KMS-11 (cell line): ENCODE data around the gene FOXP4.

Experiments
- H2AFZ ChIP-seq: fragments of 200-600 bp; sonication (generic); 2 replicates; pipeline ENCODE4 v1.6.1; 2016; ENCODE audit warnings: antibody characterized with exemption, mixed run types, low read depth
- H3K27ac ChIP-seq: fragments of 200-600 bp; sonication (generic); 2 replicates; pipeline ENCODE4 v1.6.1; 2016; ENCODE audit warnings: mild to moderate bottlenecking, mixed run types
- H3K27me3 ChIP-seq: fragments of 200-600 bp; sonication (generic); 2 replicates; pipeline ENCODE4 v1.6.1; 2017; ENCODE audit warnings: mild to moderate bottlenecking, low read depth, mixed run types, moderate library complexity; ENCODE audit not compliant: insufficient read depth
- H3K36me3 ChIP-seq: fragments of 200-600 bp; sonication (generic); 2 replicates; pipeline ENCODE4 v1.6.1; 2017; ENCODE audit warnings: mild to moderate bottlenecking, mixed run types; ENCODE audit not compliant: insufficient read depth
- H3K4me1 ChIP-seq: fragments of 200-600 bp; sonication (generic); 2 replicates; pipeline ENCODE4 v1.6.1; 2016; ENCODE audit warnings: mild to moderate bottlenecking, low read depth, mixed run types; ENCODE audit not compliant: poor library complexity, severe bottlenecking
- H3K4me2 ChIP-seq: fragments of 200-600 bp; sonication (generic); 2 replicates; pipeline ENCODE4 v1.7.0; 2016; ENCODE audit warnings: mild to moderate bottlenecking, mixed run types
- H3K4me3 ChIP-seq: fragments of 200-600 bp; sonication (generic); IDR thresholded peaks from 2 replicates; pipeline ENCODE4 v1.6.1; 2017; ENCODE audit warnings: low read depth, low read length, mixed read lengths; ENCODE audit not compliant: insufficient read depth
- H3K79me2 ChIP-seq: fragments of 200-600 bp; sonication (generic); 2 replicates; pipeline ENCODE4 v1.6.1; 2016; ENCODE audit warnings: low read depth, mixed run types; ENCODE audit not compliant: insufficient read depth
- H3K9ac ChIP-seq: fragments of 200-600 bp; sonication (generic); 2 replicates; pipeline ENCODE4 v1.6.1; 2016; ENCODE audit warnings: mild to moderate bottlenecking, mixed run types
- H4K20me1 ChIP-seq: fragments of 200-600 bp; sonication (generic); 2 replicates; pipeline ENCODE4 v1.6.1; 2016; ENCODE audit warnings: mild to moderate bottlenecking, mixed run types; ENCODE audit not compliant: insufficient read depth
- TF ChIP-seq, protein P1 (sequence below): fragments of 200-600 bp; sonication (generic); conservative IDR thresholded peaks from 2 replicates; pipeline ENCODE4 v1.6.1; 2017; ENCODE audit warnings: low read depth, mild to moderate bottlenecking, antibody characterized with exemption, low read length, moderate library complexity, mixed read lengths

Gene FOXP4

DNA sequence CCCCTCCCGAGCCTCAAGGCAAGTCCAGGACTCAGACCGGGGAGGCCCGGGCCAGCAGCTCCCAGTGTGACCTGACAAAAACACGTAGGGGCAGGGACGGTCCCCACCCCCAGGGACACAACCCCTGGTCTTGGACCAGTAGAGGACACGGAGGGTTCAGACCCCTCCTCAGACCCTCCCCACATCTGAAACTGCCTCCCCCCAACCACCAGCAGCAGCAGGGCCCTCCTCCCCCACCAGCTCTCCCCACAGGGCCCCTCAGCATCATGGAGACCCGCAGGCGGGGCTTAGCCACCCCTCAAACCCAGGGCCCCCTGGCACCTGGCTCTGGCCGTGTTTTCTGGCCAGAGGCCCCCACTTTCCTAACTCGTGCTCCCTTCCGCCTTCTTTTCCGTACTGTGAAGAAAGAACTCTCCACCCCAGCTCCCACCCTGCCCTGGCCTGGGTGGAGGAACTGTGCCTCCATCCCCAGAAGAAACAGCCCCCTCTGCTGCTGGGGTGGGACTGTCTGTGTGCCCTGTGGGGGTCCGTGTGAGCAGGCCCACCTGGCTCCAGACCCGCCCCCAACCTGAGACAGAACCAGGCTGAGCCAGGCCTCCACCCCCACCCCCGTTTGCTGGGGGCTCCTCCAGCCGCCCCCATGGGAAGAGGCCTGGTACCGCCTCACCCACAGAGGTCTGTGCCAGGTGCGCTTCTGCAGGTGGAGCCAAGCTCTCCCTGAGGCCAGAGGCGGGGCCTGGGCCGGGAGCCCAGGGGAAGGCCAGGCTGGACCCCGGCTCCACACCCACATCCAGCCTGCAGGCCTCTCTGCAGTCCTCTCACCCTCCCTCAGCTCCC lies 53.1 kb downstream of the FOXP4 start:
- Histone ChIP-seq H3K79me2 (no peaks in the 10 kb centered on the region), H3K4me3 (no peak overlapping the region), H4K20me1 (no peaks in the 10 kb centered on the region), H3K9ac (no peak overlapping the region), H3K4me1 (peaks cover 4% of the 10 kb centered on the region), H3K4me2 (no peak overlapping the region), H2AFZ (no peak overlapping the region), H3K27ac (no peak overlapping the region), H3K27me3 (no peaks in the 10 kb centered on the region), H3K36me3 (no peaks in the 10 kb centered on the region)
- TF ChIP-seq, protein P1, sequence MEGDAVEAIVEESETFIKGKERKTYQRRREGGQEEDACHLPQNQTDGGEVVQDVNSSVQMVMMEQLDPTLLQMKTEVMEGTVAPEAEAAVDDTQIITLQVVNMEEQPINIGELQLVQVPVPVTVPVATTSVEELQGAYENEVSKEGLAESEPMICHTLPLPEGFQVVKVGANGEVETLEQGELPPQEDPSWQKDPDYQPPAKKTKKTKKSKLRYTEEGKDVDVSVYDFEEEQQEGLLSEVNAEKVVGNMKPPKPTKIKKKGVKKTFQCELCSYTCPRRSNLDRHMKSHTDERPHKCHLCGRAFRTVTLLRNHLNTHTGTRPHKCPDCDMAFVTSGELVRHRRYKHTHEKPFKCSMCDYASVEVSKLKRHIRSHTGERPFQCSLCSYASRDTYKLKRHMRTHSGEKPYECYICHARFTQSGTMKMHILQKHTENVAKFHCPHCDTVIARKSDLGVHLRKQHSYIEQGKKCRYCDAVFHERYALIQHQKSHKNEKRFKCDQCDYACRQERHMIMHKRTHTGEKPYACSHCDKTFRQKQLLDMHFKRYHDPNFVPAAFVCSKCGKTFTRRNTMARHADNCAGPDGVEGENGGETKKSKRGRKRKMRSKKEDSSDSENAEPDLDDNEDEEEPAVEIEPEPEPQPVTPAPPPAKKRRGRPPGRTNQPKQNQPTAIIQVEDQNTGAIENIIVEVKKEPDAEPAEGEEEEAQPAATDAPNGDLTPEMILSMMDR, result no peak

DNA sequence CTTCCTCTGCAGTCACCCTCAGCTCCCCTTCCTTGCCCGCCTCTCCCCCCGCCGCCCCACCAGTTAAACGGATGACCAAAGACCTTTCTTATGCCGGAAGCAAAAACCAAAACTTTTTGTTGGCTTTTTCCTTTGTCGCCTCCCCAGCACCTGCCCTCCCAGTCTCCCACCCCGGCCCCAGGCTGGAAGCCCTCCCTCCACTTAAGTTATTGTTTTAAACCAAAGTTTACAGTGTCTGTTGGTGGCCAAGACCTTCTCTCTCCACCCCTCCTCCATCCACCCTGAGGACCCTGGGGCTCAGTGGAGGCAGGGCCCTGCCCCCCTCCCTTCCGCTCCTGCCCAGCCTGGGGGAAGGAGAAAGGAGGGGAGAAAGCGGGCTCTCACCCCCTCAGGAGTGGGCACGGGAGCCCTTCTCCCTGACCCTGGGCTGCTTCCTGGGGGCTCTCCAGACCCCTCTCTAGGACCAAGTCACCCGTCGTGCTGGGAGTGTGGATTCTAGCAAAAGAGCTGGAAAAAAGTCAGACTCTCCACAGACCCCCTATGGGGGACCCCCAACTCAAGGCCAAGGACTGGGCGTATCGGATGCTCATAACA lies 53.8 kb downstream of the FOXP4 start:
- H3K4me2 ChIP-seq, result no peak overlapping the region
- H2AFZ ChIP-seq, result no peak overlapping the region
- no peaks in the 10 kb centered on the region for H4K20me1 ChIP-seq
- TF ChIP-seq, protein P1, result no peak
- no peak overlapping the region for H3K27ac ChIP-seq
- no peaks in the 10 kb centered on the region for H3K36me3 ChIP-seq
- H3K27me3 ChIP-seq, result no peaks in the 10 kb centered on the region
- no peak overlapping the region for H3K9ac ChIP-seq
- H3K4me3 ChIP-seq, result no peak overlapping the region
- no peaks in the 10 kb centered on the region for H3K79me2 ChIP-seq
- peaks cover 4% of the 10 kb centered on the region for H3K4me1 ChIP-seq

DNA sequence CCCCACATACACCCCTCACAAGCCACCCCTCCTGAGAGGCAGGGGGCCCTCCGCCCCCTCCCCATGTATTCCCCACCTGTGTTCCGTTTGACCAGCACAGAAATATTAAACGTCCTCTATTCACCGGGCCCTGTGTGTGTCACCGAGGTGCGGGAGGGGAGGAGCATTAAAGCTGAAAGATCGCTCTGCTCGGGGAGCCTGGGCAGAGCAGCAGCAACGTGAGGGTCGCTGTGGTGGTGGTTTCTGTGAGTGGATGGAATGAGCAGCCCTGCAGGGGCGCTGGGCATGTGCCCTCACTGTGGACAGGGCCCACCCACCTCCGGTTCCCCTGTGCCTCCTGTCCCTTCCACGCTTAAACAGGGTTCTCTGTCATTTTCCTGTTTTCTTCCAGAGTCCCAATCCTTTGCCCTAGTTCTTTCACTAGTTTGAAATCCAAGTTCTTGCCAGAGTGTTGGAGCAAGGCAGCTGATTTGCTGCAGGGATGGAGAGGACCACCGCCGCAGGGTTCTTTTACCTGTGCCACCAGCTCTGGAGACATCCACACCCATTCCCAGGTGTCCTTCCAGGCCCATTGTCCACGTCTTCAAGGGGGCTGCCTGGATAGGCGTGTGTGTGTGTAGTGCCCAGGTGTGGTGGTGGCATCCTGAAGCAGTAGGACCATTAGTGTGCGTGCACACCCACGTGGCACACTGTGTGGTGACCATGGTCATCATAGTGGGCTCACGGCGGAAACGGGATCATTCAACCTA lies 54.5 kb downstream of the FOXP4 start:
- Histone ChIP-seq H3K79me2 (no peaks in the 10 kb centered on the region), H3K9ac (no peak overlapping the region), H3K27ac (no peak overlapping the region), H3K4me3 (no peak overlapping the region), H2AFZ (no peak overlapping the region), H4K20me1 (no peaks in the 10 kb centered on the region), H3K27me3 (no peaks in the 10 kb centered on the region), H3K4me1 (peaks cover 4% of the 10 kb centered on the region), H3K4me2 (no peak overlapping the region), H3K36me3 (no peaks in the 10 kb centered on the region)
- TF ChIP-seq, protein P1, result no peak

DNA sequence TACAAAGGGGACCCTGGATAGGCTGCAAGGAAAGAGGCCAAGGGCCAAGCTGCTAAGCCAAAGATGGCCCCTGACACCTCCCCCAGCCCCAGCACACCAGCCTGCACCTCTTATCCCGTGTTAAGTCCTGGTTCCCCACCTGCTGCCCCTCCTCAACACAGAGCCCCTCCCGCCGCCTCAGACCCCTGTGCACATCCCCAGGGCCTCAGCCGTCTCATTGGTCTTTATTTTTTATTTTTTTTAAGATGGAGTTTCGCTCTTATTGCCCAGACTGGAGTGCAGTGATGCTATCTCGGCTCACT lies 55.0 kb downstream of the FOXP4 start:
- Histone ChIP-seq H3K4me3 (no peak overlapping the region), H2AFZ (no peak overlapping the region), H4K20me1 (no peaks in the 10 kb centered on the region), H3K4me2 (no peak overlapping the region), H3K79me2 (no peaks in the 10 kb centered on the region), H3K9ac (no peak overlapping the region), H3K27ac (no peak overlapping the region), H3K4me1 (peaks cover 4% of the 10 kb centered on the region), H3K36me3 (no peaks in the 10 kb centered on the region), H3K27me3 (no peaks in the 10 kb centered on the region)
- TF ChIP-seq, protein P1, result no peak
